WTC11 (cell line): Measurements from ENCODE around the gene PRKAR2B. TPM values are rescaled to one million over a fixed set of nuclear protein-coding genes. Genes with fewer than 3 reads are reported as not detected.
"Not testable (repeated sequence)": the region's sequence is repeated elsewhere in the genome, so short reads cannot be mapped to it uniquely, and the experiment has no call there.

Experiments used
- ATAC-seq: fragments of 200-7000 bp; cut with Tn5 transposase; 2 replicates; pipeline ENCODE4 v1.10.0; 2021; ENCODE audit warnings: mild to moderate bottlenecking, moderate library complexity
- CTCF ChIA-PET: fragments of 300-600 bp; sonication (Branson Sonifier 250); formaldehyde crosslinking; loops from one replicate; lab custom pipeline; 2021; ENCODE audit warnings: antibody characterized with exemption; lab: Charles Lee
- POLR2A ChIA-PET: fragments of 350-600 bp; sonication (Branson Sonifier 250); formaldehyde crosslinking; loops from one replicate; lab custom pipeline; 2021; ENCODE audit warnings: antibody characterized with exemption; lab: Charles Lee
- DNase-seq: peaks from one replicate; pipeline ENCODE4 v3.0.0; 2021; ENCODE audit warnings: low spot score
- H3K27ac Mint-ChIP-seq: 2 replicates; pipeline ENCODE4 v1.8.0; 2021; ENCODE audit warnings: mixed read lengths
- H3K27me3 Mint-ChIP-seq: 2 replicates; pipeline ENCODE4 v1.8.0; 2021; ENCODE audit warnings: low read depth, mild to moderate bottlenecking, moderate library complexity, mixed read lengths
- H3K36me3 Mint-ChIP-seq: 2 replicates; pipeline ENCODE4 v1.8.0; 2021; ENCODE audit warnings: mixed read lengths
- H3K4me1 Mint-ChIP-seq: 2 replicates; pipeline ENCODE4 v1.8.0; 2022; ENCODE audit warnings: mixed read lengths
- H3K4me3 Mint-ChIP-seq: 2 replicates; pipeline ENCODE4 v1.8.0; 2021; ENCODE audit warnings: mild to moderate bottlenecking, moderate library complexity, mixed read lengths
- H3K9me3 Mint-ChIP-seq: 2 replicates; pipeline ENCODE4 v1.8.0; 2021; ENCODE audit warnings: mixed read lengths
- CBFB ChIP-seq: sonication (generic); formaldehyde crosslinking; IDR thresholded peaks from 2 replicates; pipeline ENCODE4 v1.8.1; 2022; ENCODE audit warnings: mild to moderate bottlenecking, low read depth, missing genetic modification reagents
- E2F5 ChIP-seq: sonication (generic); formaldehyde crosslinking; IDR thresholded peaks from 2 replicates; pipeline ENCODE4 v1.8.1; 2022; ENCODE audit warnings: mild to moderate bottlenecking, moderate library complexity, missing genetic modification reagents
- IRF2 ChIP-seq: sonication (generic); formaldehyde crosslinking; IDR thresholded peaks from 2 replicates; pipeline ENCODE4 v1.8.0; 2022; ENCODE audit warnings: low read depth, missing genetic modification reagents, borderline replicate concordance
- JAZF1 ChIP-seq: fragments of 250-450 bp; sonication (Bioruptor Pico); IDR thresholded peaks from 2 replicates; pipeline ENCODE4 v1.9.0; 2021; ENCODE audit warnings: moderate library complexity, mild to moderate bottlenecking, inconsistent platforms
- KAT7 ChIP-seq: sonication (generic); formaldehyde crosslinking; IDR thresholded peaks from 2 replicates; pipeline ENCODE4 v1.8.1; 2023; ENCODE audit warnings: missing genetic modification reagents, mild to moderate bottlenecking, borderline replicate concordance
- NFE2L1 ChIP-seq: sonication (generic); formaldehyde crosslinking; IDR thresholded peaks from 2 replicates; pipeline ENCODE4 v1.8.1; 2023; ENCODE audit warnings: missing genetic modification reagents
- NR3C1 ChIP-seq: sonication (generic); formaldehyde crosslinking; conservative IDR thresholded peaks from 2 replicates; pipeline ENCODE4 v1.8.1; 2023; ENCODE audit warnings: low read depth, mild to moderate bottlenecking, missing genetic modification reagents
- RELA ChIP-seq: sonication (generic); formaldehyde crosslinking; IDR thresholded peaks from 2 replicates; pipeline ENCODE4 v1.8.1; 2022; ENCODE audit warnings: missing genetic modification reagents, mild to moderate bottlenecking, borderline replicate concordance
- RORB ChIP-seq: fragments of 250-450 bp; sonication (Bioruptor Pico); IDR thresholded peaks from 2 replicates; pipeline ENCODE4 v1.9.0; 2021; ENCODE audit warnings: mild to moderate bottlenecking
- TCF7 ChIP-seq: sonication (generic); formaldehyde crosslinking; IDR thresholded peaks from 2 replicates; pipeline ENCODE4 v1.8.0; 2022; ENCODE audit warnings: mild to moderate bottlenecking, low read depth, missing genetic modification reagents, moderate library complexity
- TEAD4 ChIP-seq: sonication (generic); formaldehyde crosslinking; IDR thresholded peaks from 2 replicates; pipeline ENCODE4 v1.8.0; 2022; ENCODE audit warnings: mild to moderate bottlenecking, missing genetic modification reagents
- ZBTB43 ChIP-seq: sonication (generic); formaldehyde crosslinking; IDR thresholded peaks from 2 replicates; pipeline ENCODE4 v1.8.1; 2023; ENCODE audit warnings: mild to moderate bottlenecking, missing genetic modification reagents
- ZNF219 ChIP-seq: sonication (generic); formaldehyde crosslinking; IDR thresholded peaks from 2 replicates; pipeline ENCODE4 v1.8.0; 2023; ENCODE audit warnings: missing genetic modification reagents, mild to moderate bottlenecking, borderline replicate concordance
- ZNF232 ChIP-seq: sonication (generic); formaldehyde crosslinking; IDR thresholded peaks from 2 replicates; pipeline ENCODE4 v1.8.0; 2022; ENCODE audit warnings: mild to moderate bottlenecking, missing genetic modification reagents
- ZNF317 ChIP-seq: sonication (generic); formaldehyde crosslinking; IDR thresholded peaks from 2 replicates; pipeline ENCODE4 v1.8.1; 2023; ENCODE audit warnings: low read depth, mild to moderate bottlenecking, moderate library complexity, missing genetic modification reagents, borderline replicate concordance
- ZNF671 ChIP-seq: fragments of 250-450 bp; sonication (Bioruptor Pico); IDR thresholded peaks from 2 replicates; pipeline ENCODE4 v1.8.0; 2021; ENCODE audit warnings: mild to moderate bottlenecking
- total RNA-seq: library from RNA; stranded (reverse); gene quantifications from 3 replicates; pipeline ENCODE4 v1.2.3, GENCODE V29; 2021
- TF ChIP-seq, protein P1 (sequence below): sonication (generic); formaldehyde crosslinking; conservative IDR thresholded peaks from 2 replicates; pipeline ENCODE4 v1.8.1; 2023; ENCODE audit warnings: mild to moderate bottlenecking, low read depth, missing genetic modification reagents, moderate library complexity
- TF ChIP-seq, protein P2 (sequence below): sonication (generic); formaldehyde crosslinking; IDR thresholded peaks from 2 replicates; pipeline ENCODE4 v1.8.0; 2022; ENCODE audit warnings: mild to moderate bottlenecking, missing genetic modification reagents
- TF ChIP-seq, protein P3 (sequence below): fragments of 250-450 bp; sonication (Bioruptor Pico); IDR thresholded peaks from 2 replicates; pipeline ENCODE4 v1.9.0; 2021; ENCODE audit warnings: mild to moderate bottlenecking

The PRKAR2B gene
- total RNA-seq, 1 experiment from 2014 or later = 29.6 TPM

- TF ChIP-seq, protein P1, sequence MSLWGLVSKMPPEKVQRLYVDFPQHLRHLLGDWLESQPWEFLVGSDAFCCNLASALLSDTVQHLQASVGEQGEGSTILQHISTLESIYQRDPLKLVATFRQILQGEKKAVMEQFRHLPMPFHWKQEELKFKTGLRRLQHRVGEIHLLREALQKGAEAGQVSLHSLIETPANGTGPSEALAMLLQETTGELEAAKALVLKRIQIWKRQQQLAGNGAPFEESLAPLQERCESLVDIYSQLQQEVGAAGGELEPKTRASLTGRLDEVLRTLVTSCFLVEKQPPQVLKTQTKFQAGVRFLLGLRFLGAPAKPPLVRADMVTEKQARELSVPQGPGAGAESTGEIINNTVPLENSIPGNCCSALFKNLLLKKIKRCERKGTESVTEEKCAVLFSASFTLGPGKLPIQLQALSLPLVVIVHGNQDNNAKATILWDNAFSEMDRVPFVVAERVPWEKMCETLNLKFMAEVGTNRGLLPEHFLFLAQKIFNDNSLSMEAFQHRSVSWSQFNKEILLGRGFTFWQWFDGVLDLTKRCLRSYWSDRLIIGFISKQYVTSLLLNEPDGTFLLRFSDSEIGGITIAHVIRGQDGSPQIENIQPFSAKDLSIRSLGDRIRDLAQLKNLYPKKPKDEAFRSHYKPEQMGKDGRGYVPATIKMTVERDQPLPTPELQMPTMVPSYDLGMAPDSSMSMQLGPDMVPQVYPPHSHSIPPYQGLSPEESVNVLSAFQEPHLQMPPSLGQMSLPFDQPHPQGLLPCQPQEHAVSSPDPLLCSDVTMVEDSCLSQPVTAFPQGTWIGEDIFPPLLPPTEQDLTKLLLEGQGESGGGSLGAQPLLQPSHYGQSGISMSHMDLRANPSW = no peak
- no peak for TF ChIP-seq IRF2 (CRISPR knock-in tag)
- TF ChIP-seq RORB (CRISPR knock-in tag) = no peak
These were observed 107.5 kb downstream of the PRKAR2B start (continued) for GRCh38 chr7:107152011-107152410.

GRCh38 chr7:107154826-107155225, 110.3 kb downstream of the PRKAR2B start:
- peaks cover 8% of the 10 kb centered on the region; the same call in 1 of the 2 replicates for H3K36me3 Mint-ChIP-seq
- no peak for ATAC-seq
- H3K27ac Mint-ChIP-seq = no peak overlapping the region
- DNase-seq = no peak
- no peak for TF ChIP-seq ZNF317 (CRISPR knock-in tag)
- TF ChIP-seq, protein P2, sequence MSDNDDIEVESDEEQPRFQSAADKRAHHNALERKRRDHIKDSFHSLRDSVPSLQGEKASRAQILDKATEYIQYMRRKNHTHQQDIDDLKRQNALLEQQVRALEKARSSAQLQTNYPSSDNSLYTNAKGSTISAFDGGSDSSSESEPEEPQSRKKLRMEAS (CRISPR knock-in tag) = no peak
- no peak for TF ChIP-seq TCF7 (CRISPR knock-in tag)
- TF ChIP-seq, protein P3, sequence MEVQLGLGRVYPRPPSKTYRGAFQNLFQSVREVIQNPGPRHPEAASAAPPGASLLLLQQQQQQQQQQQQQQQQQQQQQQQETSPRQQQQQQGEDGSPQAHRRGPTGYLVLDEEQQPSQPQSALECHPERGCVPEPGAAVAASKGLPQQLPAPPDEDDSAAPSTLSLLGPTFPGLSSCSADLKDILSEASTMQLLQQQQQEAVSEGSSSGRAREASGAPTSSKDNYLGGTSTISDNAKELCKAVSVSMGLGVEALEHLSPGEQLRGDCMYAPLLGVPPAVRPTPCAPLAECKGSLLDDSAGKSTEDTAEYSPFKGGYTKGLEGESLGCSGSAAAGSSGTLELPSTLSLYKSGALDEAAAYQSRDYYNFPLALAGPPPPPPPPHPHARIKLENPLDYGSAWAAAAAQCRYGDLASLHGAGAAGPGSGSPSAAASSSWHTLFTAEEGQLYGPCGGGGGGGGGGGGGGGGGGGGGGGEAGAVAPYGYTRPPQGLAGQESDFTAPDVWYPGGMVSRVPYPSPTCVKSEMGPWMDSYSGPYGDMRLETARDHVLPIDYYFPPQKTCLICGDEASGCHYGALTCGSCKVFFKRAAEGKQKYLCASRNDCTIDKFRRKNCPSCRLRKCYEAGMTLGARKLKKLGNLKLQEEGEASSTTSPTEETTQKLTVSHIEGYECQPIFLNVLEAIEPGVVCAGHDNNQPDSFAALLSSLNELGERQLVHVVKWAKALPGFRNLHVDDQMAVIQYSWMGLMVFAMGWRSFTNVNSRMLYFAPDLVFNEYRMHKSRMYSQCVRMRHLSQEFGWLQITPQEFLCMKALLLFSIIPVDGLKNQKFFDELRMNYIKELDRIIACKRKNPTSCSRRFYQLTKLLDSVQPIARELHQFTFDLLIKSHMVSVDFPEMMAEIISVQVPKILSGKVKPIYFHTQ (CRISPR knock-in tag) = no peak
- TF ChIP-seq RELA (CRISPR knock-in tag) = no peak
- no peak for TF ChIP-seq ZBTB43 (CRISPR knock-in tag)
- TF ChIP-seq NR3C1 (CRISPR knock-in tag) = no peak
- TF ChIP-seq CBFB (CRISPR knock-in tag) = no peak
- TF ChIP-seq ZNF219 (CRISPR knock-in tag) = no peak
- no peak for TF ChIP-seq ZNF671 (CRISPR knock-in tag)
- no peak for TF ChIP-seq E2F5 (CRISPR knock-in tag)
- TF ChIP-seq KAT7 (CRISPR knock-in tag) = no peak
- TF ChIP-seq TEAD4 = no peak
- TF ChIP-seq JAZF1 = no peak
- TF ChIP-seq NFE2L1 (CRISPR knock-in tag) = no peak
- no peak for TF ChIP-seq ZNF232 (CRISPR knock-in tag)
- ChIA-PET CTCF (no interaction called here), POLR2A (no interaction called here)
- H3K9me3 Mint-ChIP-seq = peaks cover 5% of the 10 kb centered on the region
- H3K27me3 Mint-ChIP-seq = no peaks in the 10 kb centered on the region
- H3K4me1 Mint-ChIP-seq = no peaks in the 10 kb centered on the region
- no peak overlapping the region for H3K4me3 Mint-ChIP-seq

GRCh38 chr7:107155726-107156125, 111.2 kb downstream of the PRKAR2B start:
- DNase-seq, POLR2A ChIA-PET, H3K4me1 Mint-ChIP-seq, ATAC-seq, H3K27ac Mint-ChIP-seq, H3K27me3 Mint-ChIP-seq, H3K9me3 Mint-ChIP-seq, H3K36me3 Mint-ChIP-seq, H3K4me3 Mint-ChIP-seq: not testable (repeated sequence)
- CTCF ChIA-PET = interaction anchor here (1.3 kb wide), 1 partner anchor 208 kb away, joined by 3 read pairs; no protein-coding TSS in a partner anchor
